NCI-H748 (cell line): ENCODE results near the gene KLHL22.
"Not testable (repeated sequence)": the region's sequence is repeated elsewhere in the genome, so short reads cannot be mapped to it uniquely, and the experiment has no call there.

Experiments
- DNase-seq: peaks from one replicate; lab custom pipeline; 2025; ENCODE audit not compliant: unreplicated experiment; lab: John Stamatoyannopoulos, UW

KLHL22 gene

GRCh38 chr22:20524004-20524481 lies 28.4 kb upstream of the KLHL22 start:
- peak; percentile 26 for DNase-seq

GRCh38 chr22:20523086-20523983 lies 27.7 kb upstream of the KLHL22 start:
- no peak for DNase-seq

GRCh38 chr22:20522134-20523004 lies 26.8 kb upstream of the KLHL22 start:
- DNase-seq: no peak

- no peak for DNase-seq
Observed at GRCh38 chr22:20520093-20520511, 24.5 kb upstream of the KLHL22 start.

- no peak for DNase-seq
Observed at GRCh38 chr22:20519558-20519957, 24.0 kb upstream of the KLHL22 start.

- DNase-seq: no peak
Observed at GRCh38 chr22:20517841-20518592, 22.4 kb upstream of the KLHL22 start.

GRCh38 chr22:20517422-20517821 lies 21.8 kb upstream of the KLHL22 start:
- no peak for DNase-seq

GRCh38 chr22:20516399-20516798 lies 20.8 kb upstream of the KLHL22 start:
- no peak for DNase-seq

GRCh38 chr22:20514658-20515406 lies 19.2 kb upstream of the KLHL22 start:
- no peak for DNase-seq

- DNase-seq: no peak
Observed at GRCh38 chr22:20511578-20512229, 16.1 kb upstream of the KLHL22 start.

- no peak for DNase-seq
Observed at GRCh38 chr22:20510811-20511577, 15.4 kb upstream of the KLHL22 start.

- no peak for DNase-seq
Observed at GRCh38 chr22:20509344-20510047, 13.9 kb upstream of the KLHL22 start.

- DNase-seq: no peak
Observed at GRCh38 chr22:20508815-20509271, 13.2 kb upstream of the KLHL22 start.

GRCh38 chr22:20508067-20508755 lies 12.6 kb upstream of the KLHL22 start:
- DNase-seq: not testable (repeated sequence)

GRCh38 chr22:20507253-20508066 lies 11.9 kb upstream of the KLHL22 start, which contains the start of gene MED15:
Gene MED15, plus strand, starts transcription at chr22:20507610. Its CDS starts 69 bp downstream, at chr22:20507679.
- DNase-seq: peak; percentile 88

GRCh38 chr22:20506543-20507252 lies 11.1 kb upstream of the KLHL22 start:
- DNase-seq: no peak
